Loucy (cell line): Measurements from ENCODE around the gene CTRB2.

Experiments
- EZH2phosphoT487 ChIP-seq: fragments of 200-600 bp; IDR thresholded peaks from 2 replicates; pipeline ENCODE4 v1.6.1; 2018; ENCODE audit warnings: antibody characterized with exemption, mild to moderate bottlenecking, moderate library complexity, borderline replicate concordance
- TF ChIP-seq, protein P1 (sequence below): fragments of 200-600 bp; sonication (generic); conservative IDR thresholded peaks from 2 replicates; pipeline ENCODE4 v1.5.1; 2014; ENCODE audit warnings: mild to moderate bottlenecking, antibody characterized with exemption, low read length

DNA sequence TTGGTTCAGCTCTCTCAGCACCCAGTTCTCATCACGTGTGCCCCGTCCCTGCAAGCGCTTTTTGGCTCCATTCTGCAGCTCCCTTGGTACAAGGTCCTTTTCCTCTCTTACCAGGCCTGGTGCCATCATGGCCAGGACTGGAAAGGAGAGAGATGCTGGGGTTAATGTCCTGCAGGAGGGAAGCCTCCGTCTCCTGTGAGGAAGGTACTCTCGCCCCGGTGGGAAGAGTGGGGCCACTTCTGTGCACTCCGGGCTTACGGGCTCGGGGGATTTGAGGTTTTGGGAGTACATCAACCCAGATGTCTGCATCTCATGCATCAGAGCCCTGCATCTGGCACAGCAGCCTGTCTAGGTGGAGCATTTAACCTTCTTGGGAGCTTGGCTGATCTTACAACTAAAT lies 10.1 kb downstream of the CTRB2 start:
- TF ChIP-seq, protein P1, sequence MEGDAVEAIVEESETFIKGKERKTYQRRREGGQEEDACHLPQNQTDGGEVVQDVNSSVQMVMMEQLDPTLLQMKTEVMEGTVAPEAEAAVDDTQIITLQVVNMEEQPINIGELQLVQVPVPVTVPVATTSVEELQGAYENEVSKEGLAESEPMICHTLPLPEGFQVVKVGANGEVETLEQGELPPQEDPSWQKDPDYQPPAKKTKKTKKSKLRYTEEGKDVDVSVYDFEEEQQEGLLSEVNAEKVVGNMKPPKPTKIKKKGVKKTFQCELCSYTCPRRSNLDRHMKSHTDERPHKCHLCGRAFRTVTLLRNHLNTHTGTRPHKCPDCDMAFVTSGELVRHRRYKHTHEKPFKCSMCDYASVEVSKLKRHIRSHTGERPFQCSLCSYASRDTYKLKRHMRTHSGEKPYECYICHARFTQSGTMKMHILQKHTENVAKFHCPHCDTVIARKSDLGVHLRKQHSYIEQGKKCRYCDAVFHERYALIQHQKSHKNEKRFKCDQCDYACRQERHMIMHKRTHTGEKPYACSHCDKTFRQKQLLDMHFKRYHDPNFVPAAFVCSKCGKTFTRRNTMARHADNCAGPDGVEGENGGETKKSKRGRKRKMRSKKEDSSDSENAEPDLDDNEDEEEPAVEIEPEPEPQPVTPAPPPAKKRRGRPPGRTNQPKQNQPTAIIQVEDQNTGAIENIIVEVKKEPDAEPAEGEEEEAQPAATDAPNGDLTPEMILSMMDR = no peak
- TF ChIP-seq EZH2phosphoT487 = no peak
